Activated CD4-positive, alpha-beta T cell treated with anti-CD3 and anti-CD28 coated beads for 1 hour (primary cell): ENCODE data around the gene TRAF3.
"Not testable (repeated sequence)": the region's sequence is repeated elsewhere in the genome, so short reads cannot be mapped to it uniquely, and the experiment has no call there.

Experiments
- DNase-seq: peaks from one replicate; pipeline ENCODE4 v3.0.0-alpha.2; 2020

TRAF3 gene

DNA sequence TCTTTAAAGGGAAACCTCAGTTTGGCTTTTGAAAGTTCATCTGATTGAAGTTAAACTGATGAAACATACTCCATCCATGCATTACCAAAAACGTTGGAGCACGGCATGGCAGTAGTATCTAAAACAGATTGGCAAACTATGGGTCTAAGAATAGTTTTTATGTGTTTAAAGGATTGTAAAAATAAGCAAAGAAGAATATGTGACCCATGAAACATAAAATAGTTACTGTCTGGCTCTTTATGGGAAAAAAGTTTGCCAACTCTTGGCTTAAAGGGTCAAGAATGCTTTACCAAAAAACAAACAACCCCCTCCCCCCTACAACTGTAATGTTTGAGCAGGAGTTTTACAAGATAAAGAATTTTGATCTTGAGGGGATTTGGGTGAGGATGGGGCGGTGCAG lies 32.6 kb downstream of the TRAF3 start:
- DNase-seq: no peak

- DNase-seq: no peak
Measured at GRCh38 chr14:102810523-102810922, 33.3 kb downstream of the TRAF3 start.

- no peak for DNase-seq
Measured at GRCh38 chr14:102811254-102811963, 34.2 kb downstream of the TRAF3 start.

DNA sequence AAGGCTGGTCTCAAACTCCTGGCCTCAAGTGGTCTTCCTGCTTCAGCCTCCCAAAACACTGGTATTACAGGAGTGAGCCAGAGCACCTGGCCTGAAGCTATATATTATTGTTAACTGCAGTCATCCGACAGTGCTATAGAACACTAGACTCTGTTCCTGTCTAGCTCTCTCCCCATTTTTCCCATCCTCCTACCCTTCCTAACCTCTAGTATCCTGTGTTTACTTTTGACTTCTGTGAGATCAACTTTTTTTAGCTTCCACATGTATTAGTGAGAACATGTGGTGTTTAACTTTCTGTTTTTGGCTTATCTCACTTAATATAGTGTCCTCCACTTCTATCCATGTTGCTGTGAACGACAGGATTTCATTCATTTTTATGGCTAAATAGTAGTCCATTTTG lies 34.7 kb downstream of the TRAF3 start:
- DNase-seq: no peak

GRCh38 chr14:102813691-102814090 lies 36.4 kb downstream of the TRAF3 start:
- no peak for DNase-seq

DNA sequence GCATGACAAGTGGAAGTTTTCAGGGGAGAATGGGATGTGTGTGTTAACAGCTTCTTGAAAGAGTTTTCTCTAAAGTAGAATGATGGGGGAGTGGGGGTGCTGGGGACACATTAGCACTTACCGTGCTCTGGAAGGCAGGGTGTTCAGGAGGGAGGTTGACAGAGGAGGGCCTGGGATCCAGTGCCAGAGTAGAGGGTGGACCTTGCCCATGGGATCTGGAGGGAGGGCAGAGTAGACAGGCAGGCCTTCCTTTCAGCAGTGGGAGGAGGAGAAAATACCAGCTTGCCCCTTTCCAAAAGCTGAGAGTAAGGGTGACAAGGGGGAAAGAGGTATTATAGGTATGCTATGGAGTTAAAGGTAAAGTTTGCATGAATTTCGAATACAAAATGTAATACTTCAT lies 40.1 kb downstream of the TRAF3 start:
- no peak for DNase-seq

DNA sequence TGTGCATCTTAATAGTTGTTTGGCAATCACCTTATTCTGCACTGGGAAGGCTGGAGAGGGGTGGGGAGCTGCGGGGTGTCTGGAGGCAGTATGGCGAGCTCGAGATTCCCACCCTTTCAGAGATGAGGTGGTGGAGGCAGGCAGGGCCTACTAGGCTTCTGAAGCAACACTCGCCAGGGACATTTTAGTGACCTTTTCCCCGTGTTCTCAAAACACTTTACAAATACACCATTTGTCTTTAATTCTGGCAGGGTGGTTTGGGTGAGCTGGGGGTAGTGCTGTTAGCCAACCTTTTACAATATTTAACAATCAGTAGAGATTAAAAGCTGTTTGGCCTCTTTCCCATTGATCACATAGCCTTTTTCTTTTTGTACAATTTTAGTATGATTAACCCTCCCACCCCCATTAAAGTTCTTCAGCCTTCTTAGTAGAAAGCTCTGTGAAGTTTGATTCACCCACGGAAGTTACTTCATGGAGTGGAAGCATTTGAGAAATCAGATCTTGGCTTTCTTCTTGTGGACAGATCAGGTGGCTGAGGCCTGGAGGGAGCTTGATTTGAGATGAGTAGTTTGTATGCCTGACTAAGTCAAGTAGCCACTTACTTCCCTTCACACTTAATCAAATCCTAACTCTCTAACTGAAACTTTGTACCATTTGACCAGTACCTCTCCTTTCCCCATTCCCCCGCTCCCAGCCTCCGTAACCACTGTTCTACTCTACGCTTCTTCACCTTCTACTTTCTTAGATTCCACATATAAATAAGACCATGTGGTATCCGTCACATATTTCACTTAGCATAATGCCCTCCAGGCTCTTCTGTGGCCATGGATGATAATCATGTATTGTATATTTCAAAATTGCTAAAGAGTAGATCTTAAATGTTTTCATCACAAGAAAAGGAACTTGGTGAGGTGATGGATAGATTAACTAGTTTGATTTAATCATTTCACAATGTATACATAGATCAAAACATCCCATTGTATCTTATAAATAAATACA lies 41.0 kb downstream of the TRAF3 start:
- no peak for DNase-seq

GRCh38 chr14:102819176-102819628 lies 42.0 kb downstream of the TRAF3 start:
- DNase-seq: no peak

DNA sequence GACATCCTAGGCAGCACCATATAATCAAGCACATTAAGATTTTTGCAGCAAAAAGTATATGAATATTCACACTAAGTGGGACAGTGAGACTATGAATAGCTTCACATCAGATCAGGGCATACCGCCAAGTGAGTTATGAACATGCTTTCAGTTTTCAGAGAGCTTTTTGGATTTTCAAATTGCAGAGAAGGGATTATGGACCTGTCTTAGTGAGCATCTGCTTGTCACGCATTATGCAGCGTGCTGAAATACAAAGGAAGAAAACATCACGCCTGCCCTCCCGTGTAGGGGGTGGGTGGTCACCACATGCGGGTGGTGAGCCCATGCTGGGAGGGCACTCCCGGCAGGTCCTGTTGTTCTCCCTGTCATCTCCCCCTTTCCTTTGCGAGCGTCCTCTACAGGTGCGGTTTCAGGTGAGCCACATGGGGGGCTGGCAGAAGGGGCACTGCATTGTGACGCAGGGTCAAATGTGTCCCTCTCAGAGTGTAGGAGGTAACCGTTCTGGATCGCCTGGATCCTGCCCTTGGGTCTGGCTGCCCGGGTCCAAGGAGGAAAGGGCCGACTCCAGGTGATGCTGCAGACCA lies 42.6 kb downstream of the TRAF3 start:
- DNase-seq: no peak

GRCh38 chr14:102821252-102821651 lies 44.0 kb downstream of the TRAF3 start:
- no peak for DNase-seq

DNA sequence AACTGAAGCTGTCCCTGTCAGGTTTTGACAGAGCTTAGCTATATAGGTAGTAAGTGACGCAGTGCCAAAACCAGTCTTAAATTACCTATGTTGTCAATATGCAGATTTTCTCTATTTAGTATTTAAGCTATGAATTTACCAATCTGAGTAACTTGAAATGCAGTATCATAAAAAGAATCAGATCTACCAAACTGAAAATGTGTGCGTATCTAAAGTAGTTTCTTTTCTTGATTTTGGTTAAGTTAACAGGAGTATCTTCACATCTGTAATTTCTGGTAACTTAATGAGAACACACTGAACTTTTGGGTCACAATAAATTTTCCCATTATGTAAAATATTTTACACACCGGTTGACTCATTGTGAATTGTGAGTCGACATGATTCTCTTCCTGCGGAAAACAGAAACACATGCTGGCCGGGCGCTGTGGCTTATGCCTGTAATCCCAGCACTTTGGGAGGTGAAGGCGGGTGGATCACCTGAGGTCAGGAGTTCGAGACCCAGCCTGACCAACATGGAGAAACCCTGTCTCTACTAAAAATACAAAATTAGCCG lies 45.1 kb downstream of the TRAF3 start:
- DNase-seq: no peak

- DNase-seq: not testable (repeated sequence)
Measured at GRCh38 chr14:102822887-102823286, 45.6 kb downstream of the TRAF3 start.

- DNase-seq: no peak
Measured at GRCh38 chr14:102823546-102823945, 46.3 kb downstream of the TRAF3 start.

DNA sequence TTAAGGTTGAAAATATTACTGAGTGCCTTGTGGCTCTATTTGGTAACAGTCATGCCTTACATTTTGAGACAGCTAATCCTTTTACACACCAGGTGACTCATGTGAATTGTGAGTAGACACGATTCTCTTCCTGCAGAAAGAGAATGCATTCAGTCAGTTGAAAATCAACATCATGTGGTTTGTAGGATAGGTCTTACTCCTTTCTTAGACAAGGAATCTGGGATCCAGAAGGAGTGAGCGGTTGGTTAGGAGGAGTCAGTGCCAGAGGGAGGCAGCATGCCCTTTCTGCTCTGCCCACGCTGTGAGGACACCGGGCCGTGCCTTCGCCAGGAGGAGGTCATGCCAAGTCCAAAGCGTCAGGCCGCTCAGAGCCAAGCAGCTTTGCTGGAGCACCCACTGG lies 47.6 kb downstream of the TRAF3 start:
- no peak for DNase-seq

- no peak for DNase-seq
Measured at GRCh38 chr14:102825307-102826095, 48.3 kb downstream of the TRAF3 start.

GRCh38 chr14:102826161-102826560 lies 48.9 kb downstream of the TRAF3 start:
- DNase-seq: no peak

DNA sequence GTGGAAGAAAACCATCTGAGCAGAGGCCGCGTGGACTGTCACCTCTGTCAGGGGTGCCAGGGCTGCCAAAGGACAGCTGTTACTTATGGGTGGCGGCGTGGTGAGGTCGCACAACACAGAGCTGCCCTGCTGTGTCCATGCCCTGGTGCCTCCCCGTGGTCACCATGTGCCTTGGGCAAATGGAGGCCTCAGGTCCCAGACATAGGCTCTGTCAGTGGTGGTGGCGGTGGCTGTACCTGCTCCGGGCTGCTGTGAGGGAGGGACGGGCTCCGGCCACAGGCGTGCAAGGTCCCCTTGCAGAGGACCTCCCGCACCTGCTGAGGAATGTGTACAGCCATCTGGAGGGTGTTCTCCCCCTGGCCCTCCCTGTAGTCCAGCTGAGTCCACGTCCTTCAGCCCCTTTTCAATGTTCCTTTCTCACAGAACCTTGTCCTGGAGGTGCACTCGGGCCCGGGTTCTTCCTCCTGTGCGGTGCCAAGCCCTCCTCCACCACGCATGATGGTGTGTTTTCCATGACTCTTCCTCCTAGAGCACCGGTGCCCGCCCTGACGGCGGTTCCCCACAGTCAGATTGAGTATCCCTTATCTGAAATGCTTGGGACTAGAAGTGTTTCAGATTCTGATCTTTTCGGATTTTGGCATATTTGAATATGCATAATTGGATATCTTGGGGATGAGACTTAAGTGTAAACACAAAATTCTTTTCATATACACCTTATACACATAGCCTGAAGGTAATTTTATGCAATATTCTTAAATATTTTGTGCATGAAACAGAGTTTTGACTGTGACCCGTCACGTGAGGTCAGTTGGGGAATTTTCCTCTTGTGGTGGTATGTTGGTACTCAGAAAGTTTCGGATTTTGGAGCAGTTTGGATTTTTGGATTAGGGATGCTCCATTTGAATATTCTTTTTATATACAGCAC lies 49.8 kb downstream of the TRAF3 start:
- DNase-seq: no peak

- DNase-seq: no peak
Measured at GRCh38 chr14:102827716-102828115, 50.5 kb downstream of the TRAF3 start.

DNA sequence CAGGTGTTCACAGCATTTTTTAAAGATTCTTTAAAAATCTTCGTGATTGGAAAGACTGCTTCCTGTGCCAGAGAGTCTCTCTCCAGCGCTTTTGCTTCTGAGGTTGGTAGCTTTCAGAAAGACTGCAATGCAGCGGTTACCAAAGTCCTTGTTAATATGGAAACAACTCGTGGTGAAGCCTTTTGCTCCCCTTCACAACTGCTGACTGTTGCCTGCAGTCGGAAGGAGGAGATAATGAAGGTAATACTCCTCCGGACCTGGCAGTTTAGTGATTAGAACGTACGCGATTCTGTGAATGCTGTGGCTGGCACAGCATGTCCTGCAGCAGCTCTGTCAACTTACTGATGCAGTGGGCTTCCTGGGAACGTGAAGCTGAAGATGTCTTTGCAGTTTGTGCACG lies 50.9 kb downstream of the TRAF3 start:
- no peak for DNase-seq

- no peak for DNase-seq
Measured at GRCh38 chr14:102829016-102829548, 51.8 kb downstream of the TRAF3 start.

DNA sequence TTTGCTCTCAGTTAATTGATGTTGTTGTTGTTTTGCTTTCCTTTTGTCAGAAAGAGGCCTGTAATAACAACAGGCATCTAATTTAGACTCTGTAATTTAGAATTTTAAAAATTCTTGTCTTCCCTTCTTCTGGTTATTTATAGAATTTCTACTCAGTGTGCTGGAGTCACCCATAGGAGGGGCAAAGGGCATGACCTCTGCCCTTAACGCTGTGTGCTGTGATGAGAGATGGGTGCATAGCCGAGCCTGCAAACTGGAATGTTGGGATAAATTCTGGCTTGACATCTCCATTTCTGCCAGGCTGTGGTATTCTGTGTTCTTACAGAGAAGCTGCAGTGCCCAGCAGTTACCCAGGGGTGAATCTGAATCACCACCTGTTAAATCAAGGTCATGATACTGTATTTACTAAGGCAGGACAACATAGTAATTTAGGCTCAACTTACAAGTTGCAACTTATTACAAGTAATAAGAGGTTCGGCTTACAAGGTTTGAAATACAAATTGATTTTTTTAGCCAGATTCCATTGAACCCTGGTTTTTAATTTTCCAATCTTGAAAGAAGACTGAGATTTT lies 53.3 kb downstream of the TRAF3 start:
- no peak for DNase-seq
